Measurements from ENCODE around the gene GAPDH.

Gene GAPDH

GRCh38 chr12:6530576-6531260 lies 3.6 kb upstream of the GAPDH start:
- no peak for DNase-seq

- DNase-seq = peak; percentile 65
Measured at GRCh38 chr12:6532051-6532926, 2.0 kb upstream of the GAPDH start.

DNA sequence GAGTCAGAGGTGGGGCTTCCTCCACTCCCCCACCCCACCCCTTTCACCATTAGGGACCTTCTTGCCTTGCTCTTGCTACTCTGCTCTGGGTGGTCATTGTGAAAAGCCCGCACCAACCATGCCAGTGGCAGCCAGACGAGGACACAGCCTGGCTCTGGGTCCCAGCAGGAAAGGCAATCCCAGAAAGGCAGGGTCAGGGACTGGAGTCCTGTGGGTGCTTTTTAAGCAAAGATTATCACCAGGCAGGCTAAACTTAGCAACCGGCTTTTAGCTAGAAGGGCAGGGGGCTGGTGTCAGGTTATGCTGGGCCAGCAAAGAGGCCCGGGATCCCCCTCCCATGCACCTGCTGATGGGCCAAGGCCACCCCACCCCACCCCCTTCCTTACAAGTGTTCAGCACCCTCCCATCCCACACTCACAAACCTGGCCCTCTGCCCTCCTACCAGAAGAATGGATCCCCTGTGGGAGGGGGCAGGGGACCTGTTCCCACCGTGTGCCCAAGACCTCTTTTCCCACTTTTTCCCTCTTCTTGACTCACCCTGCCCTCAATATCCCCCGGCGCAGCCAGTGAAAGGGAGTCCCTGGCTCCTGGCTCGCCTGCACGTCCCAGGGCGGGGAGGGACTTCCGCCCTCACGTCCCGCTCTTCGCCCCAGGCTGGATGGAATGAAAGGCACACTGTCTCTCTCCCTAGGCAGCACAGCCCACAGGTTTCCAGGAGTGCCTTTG lies 1.2 kb upstream of the GAPDH start:
- DNase-seq = peak; percentile 77

GRCh38 chr12:6533653-6533922 lies 729 bp upstream of the GAPDH start:
- no peak for DNase-seq

DNA sequence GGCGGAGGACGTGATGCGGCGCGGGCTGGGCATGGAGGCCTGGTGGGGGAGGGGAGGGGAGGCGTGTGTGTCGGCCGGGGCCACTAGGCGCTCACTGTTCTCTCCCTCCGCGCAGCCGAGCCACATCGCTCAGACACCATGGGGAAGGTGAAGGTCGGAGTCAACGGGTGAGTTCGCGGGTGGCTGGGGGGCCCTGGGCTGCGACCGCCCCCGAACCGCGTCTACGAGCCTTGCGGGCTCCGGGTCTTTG lies 303 bp downstream of the GAPDH start:
- DNase-seq = peak; percentile 45

- peak; percentile 64 for DNase-seq
Measured at GRCh38 chr12:6534945-6535696, 804 bp downstream of the GAPDH start.

DNA sequence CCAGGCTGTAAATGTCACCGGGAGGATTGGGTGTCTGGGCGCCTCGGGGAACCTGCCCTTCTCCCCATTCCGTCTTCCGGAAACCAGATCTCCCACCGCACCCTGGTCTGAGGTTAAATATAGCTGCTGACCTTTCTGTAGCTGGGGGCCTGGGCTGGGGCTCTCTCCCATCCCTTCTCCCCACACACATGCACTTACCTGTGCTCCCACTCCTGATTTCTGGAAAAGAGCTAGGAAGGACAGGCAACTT lies 1.3 kb downstream of the GAPDH start:
- no peak for DNase-seq

- DNase-seq = no peak
Measured at GRCh38 chr12:6535960-6536847, 1.9 kb downstream of the GAPDH start.

DNA sequence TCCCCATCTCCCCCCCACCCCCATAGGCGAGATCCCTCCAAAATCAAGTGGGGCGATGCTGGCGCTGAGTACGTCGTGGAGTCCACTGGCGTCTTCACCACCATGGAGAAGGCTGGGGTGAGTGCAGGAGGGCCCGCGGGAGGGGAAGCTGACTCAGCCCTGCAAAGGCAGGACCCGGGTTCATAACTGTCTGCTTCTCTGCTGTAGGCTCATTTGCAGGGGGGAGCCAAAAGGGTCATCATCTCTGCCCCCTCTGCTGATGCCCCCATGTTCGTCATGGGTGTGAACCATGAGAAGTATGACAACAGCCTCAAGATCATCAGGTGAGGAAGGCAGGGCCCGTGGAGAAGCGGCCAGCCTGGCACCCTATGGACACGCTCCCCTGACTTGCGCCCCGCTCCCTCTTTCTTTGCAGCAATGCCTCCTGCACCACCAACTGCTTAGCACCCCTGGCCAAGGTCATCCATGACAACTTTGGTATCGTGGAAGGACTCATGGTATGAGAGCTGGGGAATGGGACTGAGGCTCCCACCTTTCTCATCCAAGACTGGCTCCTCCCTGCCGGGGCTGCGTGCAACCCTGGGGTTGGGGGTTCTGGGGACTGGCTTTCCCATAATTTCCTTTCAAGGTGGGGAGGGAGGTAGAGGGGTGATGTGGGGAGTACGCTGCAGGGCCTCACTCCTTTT lies 2.7 kb downstream of the GAPDH start:
- no peak for DNase-seq

DNA sequence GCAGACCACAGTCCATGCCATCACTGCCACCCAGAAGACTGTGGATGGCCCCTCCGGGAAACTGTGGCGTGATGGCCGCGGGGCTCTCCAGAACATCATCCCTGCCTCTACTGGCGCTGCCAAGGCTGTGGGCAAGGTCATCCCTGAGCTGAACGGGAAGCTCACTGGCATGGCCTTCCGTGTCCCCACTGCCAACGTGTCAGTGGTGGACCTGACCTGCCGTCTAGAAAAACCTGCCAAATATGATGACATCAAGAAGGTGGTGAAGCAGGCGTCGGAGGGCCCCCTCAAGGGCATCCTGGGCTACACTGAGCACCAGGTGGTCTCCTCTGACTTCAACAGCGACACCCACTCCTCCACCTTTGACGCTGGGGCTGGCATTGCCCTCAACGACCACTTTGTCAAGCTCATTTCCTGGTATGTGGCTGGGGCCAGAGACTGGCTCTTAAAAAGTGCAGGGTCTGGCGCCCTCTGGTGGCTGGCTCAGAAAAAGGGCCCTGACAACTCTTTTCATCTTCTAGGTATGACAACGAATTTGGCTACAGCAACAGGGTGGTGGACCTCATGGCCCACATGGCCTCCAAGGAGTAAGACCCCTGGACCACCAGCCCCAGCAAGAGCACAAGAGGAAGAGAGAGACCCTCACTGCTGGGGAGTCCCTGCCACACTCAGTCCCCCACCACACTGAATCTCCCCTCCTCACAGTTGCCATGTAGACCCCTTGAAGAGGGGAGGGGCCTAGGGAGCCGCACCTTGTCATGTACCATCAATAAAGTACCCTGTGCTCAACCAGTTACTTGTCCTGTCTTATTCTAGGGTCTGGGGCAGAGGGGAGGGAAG lies 3.5 kb downstream of the GAPDH start:
- peak; percentile 82 for DNase-seq

GRCh38 chr12:6538420-6539313 lies 4.3 kb downstream of the GAPDH start:
- DNase-seq = no peak

DNA sequence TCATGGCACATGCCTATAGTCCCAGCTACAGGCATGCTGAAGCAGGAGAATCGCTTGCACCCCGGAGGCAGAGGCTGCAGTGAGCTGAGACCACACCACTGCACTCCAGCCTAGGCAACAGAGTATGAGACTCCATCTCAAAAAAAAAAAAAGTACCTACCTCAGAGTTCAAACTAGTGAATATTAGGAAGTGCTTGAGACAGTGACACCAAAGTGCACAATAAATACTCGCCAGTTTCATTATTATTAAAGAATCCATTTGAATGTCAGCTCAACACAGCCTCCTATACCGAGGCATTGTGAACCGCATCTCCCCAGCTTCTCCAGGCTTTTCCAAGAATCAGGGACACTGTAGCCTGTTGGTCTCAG lies 5.0 kb downstream of the GAPDH start:
- no peak for DNase-seq

- DNase-seq = no peak
Measured at GRCh38 chr12:6539707-6540134, 5.4 kb downstream of the GAPDH start.

DNA sequence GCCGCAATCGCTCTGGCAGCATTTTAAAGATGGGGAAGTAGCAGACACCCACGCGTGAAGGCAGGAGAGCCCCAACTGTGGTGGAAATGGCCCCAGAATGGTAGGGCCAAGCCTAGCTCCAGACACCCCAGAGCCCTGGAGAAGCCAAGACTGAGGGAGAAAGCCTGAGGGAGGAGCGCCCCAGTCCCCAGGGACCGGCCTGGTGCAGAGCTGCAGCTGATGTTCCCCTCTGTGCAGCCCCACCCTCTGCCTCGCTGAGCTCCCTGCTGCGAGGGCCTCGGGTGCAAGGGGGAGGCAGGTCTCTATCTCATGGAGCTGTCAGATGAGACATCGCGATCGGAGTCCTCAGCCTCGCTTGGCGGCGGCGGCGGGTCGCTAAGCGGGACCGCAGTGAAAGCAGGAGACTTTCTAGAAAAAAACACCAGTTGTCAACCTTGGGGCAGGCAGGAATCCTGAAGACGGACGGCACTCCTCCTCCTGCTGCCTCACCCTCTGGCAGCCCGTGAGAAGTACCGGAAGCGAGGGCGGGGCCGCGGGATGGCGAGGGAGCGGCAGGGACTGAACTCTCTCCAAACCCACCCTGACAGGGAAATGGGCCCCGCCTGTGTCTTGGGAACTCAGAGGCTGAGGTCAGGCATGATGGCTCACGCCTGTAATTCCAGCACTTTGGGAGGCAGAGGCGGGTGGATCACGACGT lies 6.0 kb downstream of the GAPDH start:
- DNase-seq = no peak

- DNase-seq = no peak
Measured at GRCh38 chr12:6541371-6542165, 7.3 kb downstream of the GAPDH start.

DNA sequence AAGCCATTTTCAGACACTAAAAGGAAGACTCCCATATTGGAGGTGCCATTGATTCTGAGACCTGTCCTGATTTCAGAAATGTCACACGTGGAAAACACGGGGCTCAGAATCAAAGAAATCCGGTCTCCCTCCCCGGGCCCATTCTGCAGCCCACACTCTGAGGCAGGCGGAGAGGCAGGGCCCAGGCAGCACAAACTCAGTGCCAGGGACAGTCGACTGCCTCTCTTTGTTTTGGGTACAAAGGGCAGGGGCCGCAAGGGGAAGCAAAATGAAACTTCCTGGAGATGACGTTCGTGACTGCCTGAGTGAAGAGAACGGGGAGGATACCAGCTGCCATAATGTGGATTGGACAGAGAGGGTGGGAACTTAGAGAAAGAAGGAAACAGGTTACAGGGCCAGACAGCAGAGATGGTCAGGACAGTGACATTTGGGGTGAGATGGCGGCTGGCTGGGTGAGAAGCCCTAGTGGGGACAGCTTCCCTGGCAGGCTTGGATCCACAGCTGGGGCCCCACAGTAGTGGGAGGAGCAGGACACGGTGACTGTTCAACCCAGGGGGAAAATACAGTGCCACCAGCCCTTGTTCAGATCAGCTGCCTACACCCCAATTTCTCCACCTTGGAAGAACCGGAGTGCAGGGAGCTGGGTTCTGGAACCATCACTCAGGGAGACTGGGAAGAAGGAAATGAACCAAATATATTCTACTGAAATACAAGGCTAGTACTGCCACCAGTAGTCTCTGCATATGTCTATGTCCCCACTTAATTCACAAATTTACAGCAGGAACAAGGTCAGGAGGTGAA lies 8.1 kb downstream of the GAPDH start:
- no peak for DNase-seq

DNA sequence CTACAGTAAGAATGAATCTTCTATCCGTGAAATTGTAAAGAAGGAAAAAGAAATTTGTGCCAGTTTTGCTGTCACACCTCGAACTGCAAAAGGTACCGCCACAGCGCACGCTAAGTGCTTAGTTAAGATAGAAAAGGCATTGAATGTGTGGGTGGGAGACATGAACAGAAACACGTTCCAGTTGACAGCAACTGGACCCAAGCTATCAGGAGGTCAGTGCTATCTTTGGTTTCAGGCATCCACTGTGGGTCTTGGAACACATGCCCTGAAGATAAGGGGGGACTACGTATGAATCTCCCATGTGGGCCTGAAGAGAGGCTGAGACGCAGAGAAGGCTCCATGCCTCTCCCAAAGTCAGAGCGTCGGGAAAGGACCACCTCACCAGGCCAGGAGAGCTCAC lies 11.7 kb downstream of the GAPDH start:
- DNase-seq = no peak

- no peak for DNase-seq
Measured at GRCh38 chr12:6547566-6547965, 13.2 kb downstream of the GAPDH start.
